HepG2 (cell line): ENCODE data around the gene C1QB. TPM values are rescaled to one million over a fixed set of nuclear protein-coding genes. Genes with fewer than 3 reads are reported as not detected.
A peak's percentile ranks its signal among the peaks of the same experiment; 100 is the strongest.

Experiments
- ATAC-seq: fragments of 200-7000 bp; cut with Tn5 transposase; 3 replicates; pipeline ENCODE4 v1.9.1; 2020; ENCODE audit warnings: mild to moderate bottlenecking, moderate library complexity
- BruUV-seq: library from RNA; stranded (reverse); fragments of 400-500 nt; replicated peaks from 2 replicates; lab custom pipeline; 2021; lab: Mats Ljungman, UMichigan
- CTCF ChIA-PET: fragments of 300-600 bp; formaldehyde crosslinking; extraction: SDS; loops from one replicate; lab custom pipeline; 2021; ENCODE audit warnings: low total read pairs, inconsistent platforms, low intra/inter-chr PET ratio; lab: Yijun Ruan, JAX
- POLR2A ChIA-PET: fragments of 350-600 bp; sonication (Branson Sonifier 250); formaldehyde crosslinking; loops from one replicate; lab custom pipeline; 2020; ENCODE audit warnings: antibody characterized with exemption, inconsistent platforms; lab: Yijun Ruan, JAX
- DNase-seq: peaks from one replicate; pipeline ENCODE4 v3.0.0-alpha.2; 2015; ENCODE audit warnings: low spot score
- FAIRE-seq: peaks from 3 replicates; lab custom pipeline; 2011; peaks lifted over from hg19 to GRCh38; lab: Jason Lieb, UNC
- H2AFZ ChIP-seq: one replicate; pipeline ENCODE4 v1.6.1; 2011; ENCODE audit warnings: low read length, inconsistent platforms
- H3K27ac ChIP-seq: fragments of 300-600 bp; 3 replicates; pipeline ENCODE4 v1.8.0; 2011; ENCODE audit warnings: mixed run types, mild to moderate bottlenecking, mixed read lengths, low read length, inconsistent platforms; ENCODE audit not compliant: insufficient read depth; ENCODE audit errors: extremely low read length
- H3K27me3 ChIP-seq, 2 experiments: fragments of 200-600 bp in 1 of 2; 2 replicates in 1 of 2; 3 replicates in 1 of 2; pipeline versions ENCODE4 v1.6.0 to v1.8.0; 2011; ENCODE audit warnings: low read length in 2 of 2, mild to moderate bottlenecking in 2 of 2, moderate library complexity in 2 of 2, inconsistent platforms in 1 of 2; ENCODE audit not compliant: insufficient read depth in 2 of 2, control insufficient read depth in 1 of 2
- H3K36me3 ChIP-seq, 2 experiments: fragments of 200-600 bp in 1 of 2; replicated peaks in 1 of 2; 2 replicates in 1 of 2; 3 replicates in 1 of 2; pipeline versions ENCODE4 v1.5.1 to v1.8.0; 2011; ENCODE audit warnings: low read length in 2 of 2, inconsistent platforms in 1 of 2; ENCODE audit not compliant: insufficient read depth in 2 of 2, control insufficient read depth in 1 of 2
- H3K4me1 ChIP-seq: 2 replicates; pipeline ENCODE4 v1.5.1; 2012; ENCODE audit warnings: low read length, inconsistent platforms; ENCODE audit not compliant: insufficient read depth
- H3K4me2 ChIP-seq: 2 replicates; pipeline ENCODE4 v1.6.0; 2011; ENCODE audit warnings: low read depth, low read length, inconsistent platforms
- H3K4me3 ChIP-seq, 3 experiments: fragments of 200-600 bp in 1 of 3; sonication (generic), shearing (Covaris generic) in 1 of 3; replicated peaks in 1 of 3; 2 replicates each; pipeline ENCODE4 v1.5.1; 2011 to 2016; ENCODE audit warnings: low read length in 3 of 3, inconsistent platforms in 2 of 3, low read depth in 2 of 3, mild to moderate bottlenecking in 2 of 3, control low read depth in 1 of 3, mixed read lengths in 1 of 3; ENCODE audit not compliant: insufficient read depth in 1 of 3
- H3K79me2 ChIP-seq: one replicate; pipeline ENCODE4 v1.6.1; 2011; ENCODE audit warnings: low read length, inconsistent platforms; ENCODE audit not compliant: insufficient read depth
- H3K9ac ChIP-seq: 2 replicates; pipeline ENCODE4 v1.6.0; 2011; ENCODE audit warnings: mild to moderate bottlenecking, low read depth, low read length, inconsistent platforms; ENCODE audit not compliant: insufficient read depth
- H3K9me3 ChIP-seq: 2 replicates; pipeline ENCODE4 v1.5.1; 2012; ENCODE audit warnings: mild to moderate bottlenecking, low read length
- H4K20me1 ChIP-seq: 2 replicates; pipeline ENCODE4 v1.6.0; 2011; ENCODE audit warnings: inconsistent platforms, mild to moderate bottlenecking, low read length, moderate library complexity; ENCODE audit not compliant: insufficient read depth
- BRD4 ChIP-seq: sonication (generic); formaldehyde crosslinking; IDR thresholded peaks from 2 replicates; pipeline ENCODE4 v1.4.0; 2020; ENCODE audit warnings: missing genetic modification reagents
- CREB1 ChIP-seq, 2 experiments: fragments of 450-650 bp in 1 of 2; IDR thresholded peaks; 2 replicates each; pipeline ENCODE4 v1.6.1; 2016 to 2017; ENCODE audit warnings: control low read depth in 1 of 2, mild to moderate bottlenecking in 1 of 2, missing compliant biosample characterization in 1 of 2, missing genetic modification characterization in 1 of 2
- FOSL2 ChIP-seq: sonication (generic); formaldehyde crosslinking; IDR thresholded peaks from 2 replicates; pipeline ENCODE4 v1.4.0; 2020; ENCODE audit warnings: missing genetic modification reagents
- KAT8 ChIP-seq: IDR thresholded peaks from 2 replicates; pipeline ENCODE4 v1.6.1; 2016; ENCODE audit warnings: missing genetic modification reagents, missing compliant biosample characterization
- KDM5A ChIP-seq: fragments of 200-600 bp; sonication (generic); IDR thresholded peaks from 2 replicates; pipeline ENCODE4 v1.7.0; 2018; ENCODE audit warnings: antibody characterized with exemption, mild to moderate bottlenecking, low read length, borderline replicate concordance
- RBM39 ChIP-seq: fragments of 200-400 bp; formaldehyde crosslinking; IDR thresholded peaks from one replicate; pipeline ENCODE4 v1.6.1; 2018; ENCODE audit warnings: antibody characterized with exemption, mild to moderate bottlenecking, low read depth, low read length; ENCODE audit not compliant: poor library complexity, severe bottlenecking
- TMF1 ChIP-seq: sonication (generic); formaldehyde crosslinking; IDR thresholded peaks from 2 replicates; pipeline ENCODE4 v1.8.1; 2022; ENCODE audit warnings: low read depth, missing genetic modification reagents
- ZNF253 ChIP-seq: sonication (generic); formaldehyde crosslinking; IDR thresholded peaks from 2 replicates; pipeline ENCODE4 v1.8.0; 2022; ENCODE audit warnings: mild to moderate bottlenecking, missing genetic modification reagents, borderline replicate concordance
- ZNF451 ChIP-seq: sonication (generic); formaldehyde crosslinking; IDR thresholded peaks from 2 replicates; pipeline ENCODE4 v1.5.0; 2020; ENCODE audit warnings: mild to moderate bottlenecking, missing genetic modification reagents
- ZNF883 ChIP-seq: sonication (generic); formaldehyde crosslinking; IDR thresholded peaks from 2 replicates; pipeline ENCODE4 v1.5.1; 2020; ENCODE audit warnings: mild to moderate bottlenecking, missing genetic modification reagents; ENCODE audit errors: not compliant biosample characterization
- WGBS: methylation state at CpG from one replicate; pipeline ENCODE4 v1.1.6; 2017; ENCODE audit warnings: low lambda C conversion rate; 5-methylcytosine and 5-hydroxymethylcytosine counted together
- in situ Hi-C: cut with HindIII; loops from 2 replicates; pipeline ENCODE4 v1.10.0; 2017; ENCODE audit warnings: low pct_unique_long_range_greater_than_20kb; ENCODE audit not compliant: extremely low pct_ligation_motif_present
- intact Hi-C: fragments of 100-400 bp; cut with micrococcal nuclease; formaldehyde crosslinking; loops from one replicate; pipeline ENCODE4 v1.10.0; 2022; ENCODE audit not compliant: unreplicated experiment
- polyA plus RNA-seq, 8 experiments: library from polyadenylated mRNA; depleted of rRNA in 3 of 8; stranded (reverse) in 7 of 8; unstranded in 1 of 8; fragments of >200 nt; fragmentation: Illumina TruSeq in 4 of 8; extraction: Trizol in 4 of 8; gene quantifications; 2 replicates each; pipeline versions ENCODE4 v1.2.1 to v1.2.3, GENCODE V29; 2011 to 2016; ENCODE audit warnings: low read depth in 4 of 8, missing spikeins in 1 of 8, mixed read lengths in 1 of 8; ENCODE audit not compliant: insufficient read depth in 1 of 8
- total RNA-seq, 5 experiments: library from RNA; depleted of rRNA; stranded (reverse); fragments of >200 nt; fragmentation: Illumina TruSeq; extraction: Trizol; gene quantifications; 2 replicates each; pipeline ENCODE4 v1.2.3, GENCODE V29; 2016; ENCODE audit warnings: low read depth in 1 of 5
- TF ChIP-seq, protein P1 (sequence below): sonication (generic); formaldehyde crosslinking; IDR thresholded peaks from 2 replicates; pipeline ENCODE4 v1.4.0; 2020; ENCODE audit warnings: missing genetic modification reagents, borderline replicate concordance
- TF ChIP-seq, protein P2 (sequence below), 2 experiments: sonication (generic) in 1 of 2; formaldehyde crosslinking in 1 of 2; IDR thresholded peaks; 2 replicates each; pipeline versions ENCODE4 v1.4.0 to v1.6.1; 2016 to 2020; ENCODE audit warnings: borderline replicate concordance in 1 of 2, low read depth in 1 of 2, mild to moderate bottlenecking in 1 of 2, missing genetic modification reagents in 1 of 2
- TF ChIP-seq, protein P3 (sequence below), 2 experiments: fragments of 450-650 bp in 1 of 2; sonication (generic) in 1 of 2; formaldehyde crosslinking; IDR thresholded peaks; 2 replicates each; pipeline versions ENCODE4 v1.5.0 to v1.8.0; 2020 to 2022; ENCODE audit warnings: mild to moderate bottlenecking in 1 of 2, missing genetic modification reagents in 1 of 2

C1QB gene
- total and polyA plus RNA-seq, 2 of the 13 experiments (the other 11 are each of a cell fraction or from before 2014, with no cell fraction given): not detected

DNA sequence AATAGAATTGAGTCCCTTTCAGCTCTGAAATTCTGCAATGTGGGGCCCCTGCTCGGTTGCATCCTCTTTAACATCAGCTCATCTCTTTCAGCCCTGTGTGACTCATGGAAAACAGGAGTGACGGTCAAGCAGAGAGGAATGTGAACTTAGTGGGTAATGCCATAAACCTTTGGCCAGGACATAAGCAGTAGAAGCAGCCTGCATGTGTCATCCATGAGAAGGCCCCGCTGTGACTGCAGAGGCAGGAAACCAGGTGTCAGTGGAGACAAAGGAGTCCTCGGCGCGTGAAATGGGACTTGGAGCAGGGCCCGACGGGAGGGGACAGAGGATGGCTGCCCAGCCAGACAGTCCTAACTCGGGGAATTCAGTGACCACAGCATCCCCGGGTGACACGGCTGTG lies 36.5 kb downstream of the C1QB start (continued):
- TF ChIP-seq TMF1 (CRISPR knock-in tag): no peak
- no peak for TF ChIP-seq KAT8
- TF ChIP-seq, protein P1, sequence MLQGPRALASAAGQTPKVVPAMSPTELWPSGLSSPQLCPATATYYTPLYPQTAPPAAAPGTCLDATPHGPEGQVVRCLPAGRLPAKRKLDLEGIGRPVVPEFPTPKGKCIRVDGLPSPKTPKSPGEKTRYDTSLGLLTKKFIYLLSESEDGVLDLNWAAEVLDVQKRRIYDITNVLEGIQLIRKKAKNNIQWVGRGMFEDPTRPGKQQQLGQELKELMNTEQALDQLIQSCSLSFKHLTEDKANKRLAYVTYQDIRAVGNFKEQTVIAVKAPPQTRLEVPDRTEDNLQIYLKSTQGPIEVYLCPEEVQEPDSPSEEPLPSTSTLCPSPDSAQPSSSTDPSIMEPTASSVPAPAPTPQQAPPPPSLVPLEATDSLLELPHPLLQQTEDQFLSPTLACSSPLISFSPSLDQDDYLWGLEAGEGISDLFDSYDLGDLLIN: no peak
- no peak for TF ChIP-seq ZNF451 (CRISPR knock-in tag)
- TF ChIP-seq RBM39: no peak
- TF ChIP-seq KDM5A: no peak

DNA sequence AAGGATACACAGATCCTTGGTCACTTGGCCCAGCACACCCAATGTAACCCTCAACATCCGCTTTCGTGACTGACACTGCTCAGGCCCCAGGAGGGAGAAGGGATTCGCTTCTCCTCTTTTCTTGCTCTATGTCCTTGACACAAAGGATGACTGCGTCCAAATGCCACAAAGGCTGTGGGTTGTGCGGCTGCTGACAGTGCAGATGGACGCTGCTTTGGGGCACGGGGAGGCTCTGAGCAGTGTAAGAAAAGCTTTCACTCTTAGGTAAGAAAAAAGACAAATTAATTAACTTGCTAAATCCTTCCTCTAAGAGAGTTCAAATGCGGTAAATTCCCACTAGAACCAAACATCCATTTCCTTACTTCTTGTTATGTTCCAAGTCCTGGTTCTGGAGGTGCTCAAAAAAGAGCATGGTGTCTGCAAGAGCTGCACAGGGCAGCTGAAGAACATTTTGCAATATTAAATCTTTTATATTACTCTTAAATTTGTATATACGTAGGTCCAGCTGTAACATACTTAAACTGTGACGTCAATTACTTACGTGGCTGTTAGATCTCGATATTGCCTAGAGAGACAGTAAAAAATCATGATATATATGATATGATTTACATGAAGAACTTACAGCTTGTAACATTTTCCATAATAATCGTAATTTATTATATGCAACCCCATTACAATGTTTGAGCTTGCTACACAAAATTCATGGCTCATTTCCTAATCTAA lies 38.2 kb downstream of the C1QB start:
- in situ Hi-C loops: no loop called here
- POLR2A ChIA-PET: no interaction called here
- no peak for FAIRE-seq

More for the DNA sequence above, 38.2 kb downstream of the C1QB start:
- H3K4me2 ChIP-seq: no peak overlapping the region
- no peak overlapping the region for H3K4me3 ChIP-seq
- CTCF ChIA-PET: no interaction called here
- intact Hi-C loops: no loop called here
- no peaks in the 10 kb centered on the region for H3K9me3 ChIP-seq
- H3K36me3 ChIP-seq: no peaks in the 10 kb centered on the region
- no peak overlapping the region for H3K27ac ChIP-seq
- BruUV-seq: no TSS peak
- no peak overlapping the region for H3K9ac ChIP-seq
- 28% methylated on average over 13 of the region's 13 CpGs for WGBS
- TF ChIP-seq CREB1 (IDR thresholded peaks at IDR 0.05): peak; percentile 73
- TF ChIP-seq CREB1 (CRISPR knock-in tag; IDR thresholded peaks at IDR 0.05): no peak
- no peak for TF ChIP-seq ZNF253 (CRISPR knock-in tag)
- no peak for TF ChIP-seq BRD4
- TF ChIP-seq, protein P2, sequence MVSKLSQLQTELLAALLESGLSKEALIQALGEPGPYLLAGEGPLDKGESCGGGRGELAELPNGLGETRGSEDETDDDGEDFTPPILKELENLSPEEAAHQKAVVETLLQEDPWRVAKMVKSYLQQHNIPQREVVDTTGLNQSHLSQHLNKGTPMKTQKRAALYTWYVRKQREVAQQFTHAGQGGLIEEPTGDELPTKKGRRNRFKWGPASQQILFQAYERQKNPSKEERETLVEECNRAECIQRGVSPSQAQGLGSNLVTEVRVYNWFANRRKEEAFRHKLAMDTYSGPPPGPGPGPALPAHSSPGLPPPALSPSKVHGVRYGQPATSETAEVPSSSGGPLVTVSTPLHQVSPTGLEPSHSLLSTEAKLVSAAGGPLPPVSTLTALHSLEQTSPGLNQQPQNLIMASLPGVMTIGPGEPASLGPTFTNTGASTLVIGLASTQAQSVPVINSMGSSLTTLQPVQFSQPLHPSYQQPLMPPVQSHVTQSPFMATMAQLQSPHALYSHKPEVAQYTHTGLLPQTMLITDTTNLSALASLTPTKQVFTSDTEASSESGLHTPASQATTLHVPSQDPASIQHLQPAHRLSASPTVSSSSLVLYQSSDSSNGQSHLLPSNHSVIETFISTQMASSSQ (IDR thresholded peaks at IDR 0.05; ENCODE audit: low read depth): no peak
- TF ChIP-seq, protein P2 (CRISPR knock-in tag; IDR thresholded peaks at IDR 0.05; ENCODE audit: borderline replicate concordance): no peak
- TF ChIP-seq FOSL2 (CRISPR knock-in tag): no peak
- TF ChIP-seq, protein P3, sequence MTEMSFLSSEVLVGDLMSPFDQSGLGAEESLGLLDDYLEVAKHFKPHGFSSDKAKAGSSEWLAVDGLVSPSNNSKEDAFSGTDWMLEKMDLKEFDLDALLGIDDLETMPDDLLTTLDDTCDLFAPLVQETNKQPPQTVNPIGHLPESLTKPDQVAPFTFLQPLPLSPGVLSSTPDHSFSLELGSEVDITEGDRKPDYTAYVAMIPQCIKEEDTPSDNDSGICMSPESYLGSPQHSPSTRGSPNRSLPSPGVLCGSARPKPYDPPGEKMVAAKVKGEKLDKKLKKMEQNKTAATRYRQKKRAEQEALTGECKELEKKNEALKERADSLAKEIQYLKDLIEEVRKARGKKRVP (CRISPR knock-in tag; IDR thresholded peaks at IDR 0.05): no peak
- no peak for TF ChIP-seq ZNF883
- H4K20me1 ChIP-seq: no peaks in the 10 kb centered on the region
- no peaks in the 10 kb centered on the region for H3K79me2 ChIP-seq
- H3K4me1 ChIP-seq: no peaks in the 10 kb centered on the region
- no peak overlapping the region for H2AFZ ChIP-seq
- 0 out of 5 replicates have a peak, but pooled peaks cover 0 to 6% of the 10 kb centered on the region in 2 experiments for H3K27me3 ChIP-seq
- DNase-seq (no peak), ATAC-seq (no peak)
